ENCODE results near the gene ERMAP. TPM values are rescaled to one million over a fixed set of nuclear protein-coding genes. Genes with fewer than 3 reads are reported as not detected.

Gene ERMAP
- total and polyA plus RNA-seq, 2 experiments from 2014 or later, result 1.2 to 2.2 TPM

GRCh38 chr1:42780176-42780575 lies 36.7 kb upstream of the ERMAP start:
- H3K4me1 ChIP-seq (ENCODE audit: insufficient read depth), result no peaks in the 10 kb centered on the region
- no peak overlapping the region for H3K4me3 Mint-ChIP-seq
- no peak for TF ChIP-seq ETS1 (IDR thresholded peaks at IDR 0.05)
- TF ChIP-seq EZH2 (IDR thresholded peaks at IDR 0.05; ENCODE audit: low read depth, unreplicated experiment), result no peak
- TF ChIP-seq JUNB (IDR thresholded peaks at IDR 0.05; ENCODE audit: unreplicated experiment), result no peak
- TF ChIP-seq POLR2AphosphoS5 (IDR thresholded peaks at IDR 0.05; ENCODE audit: low read depth), result no peak
- no peak for TF ChIP-seq ZNF114 (CRISPR knock-in tag; IDR thresholded peaks at IDR 0.05)
- TF ChIP-seq NANOG (IDR thresholded peaks at IDR 0.05; ENCODE audit: borderline replicate concordance), result no peak
- TF ChIP-seq STAT1 (IDR thresholded peaks at IDR 0.05; ENCODE audit: unreplicated experiment), result no peak
- no peak for TF ChIP-seq EZH2phosphoT487 (IDR thresholded peaks at IDR 0.05; ENCODE audit: unreplicated experiment)
- no peak for TF ChIP-seq CTCF (conservative IDR thresholded peaks at IDR 0.05; ENCODE audit: low read depth in 2 of 2)
- TF ChIP-seq REST (IDR thresholded peaks at IDR 0.05; ENCODE audit: unreplicated experiment), result no peak
- TF ChIP-seq ZNF331 (CRISPR knock-in tag; IDR thresholded peaks at IDR 0.05; ENCODE audit: low read depth), result no peak
- TF ChIP-seq CREB1 (CRISPR knock-in tag; IDR thresholded peaks at IDR 0.05; ENCODE audit: low read depth), result no peak
- no peak for TF ChIP-seq ZNF462 (CRISPR knock-in tag; IDR thresholded peaks at IDR 0.05)

More at GRCh38 chr1:42780176-42780575, 36.7 kb upstream of the ERMAP start:
- peaks cover 42% of the 10 kb centered on the region for H3K36me3 Mint-ChIP-seq (ENCODE audit: low read depth)
- Histone ChIP-seq H3K4me2 (no peak overlapping the region), H3K36me3 (ENCODE audit: insufficient read depth) (peaks cover 13% of the 10 kb centered on the region), H3K79me2 (replicated peaks; ENCODE audit: insufficient read depth) (no peaks in the 10 kb centered on the region), H3F3A (replicated peaks; ENCODE audit: low read depth) (0 out of 2 replicates have a peak, but pooled peaks cover 15% of the 10 kb centered on the region), H3K4me3 (no peak overlapping the region), H2AFZ (no peak overlapping the region), H3K9me2 (ENCODE audit: insufficient read depth) (no peaks in the 10 kb centered on the region), H4K20me1 (replicated peaks; ENCODE audit: insufficient read depth) (0 out of 2 replicates have a peak, but pooled peaks cover 4% of the 10 kb centered on the region), H3K27ac (ENCODE audit: low read depth) (no peak overlapping the region), H3K27me3 (ENCODE audit: insufficient read depth) (no peaks in the 10 kb centered on the region)
- no peak overlapping the region for H3K27ac Mint-ChIP-seq
- no peaks in the 10 kb centered on the region; the same call in 2 of the 3 replicates for H3K9me3 Mint-ChIP-seq
- DNase-seq (ENCODE audit: low spot score), result no peak
- peaks cover 3% of the 10 kb centered on the region; the same call in 2 of the 3 replicates for H3K4me1 Mint-ChIP-seq
- no peak for ATAC-seq
- H3K27me3 Mint-ChIP-seq (ENCODE audit: insufficient read depth, low read depth, poor library complexity), result no peaks in the 10 kb centered on the region

Data from GM23338 (cell line).